ENCODE measurements around the gene MMP17.

GRCh38 chr12:131850856-131851559 is 22.8 kb downstream of the MMP17 start:
- TF ChIP-seq POLR2A (IDR thresholded peaks at IDR 0.05; ENCODE audit: low read depth, low read length) (no peak), RCOR1 (IDR thresholded peaks at IDR 0.05; ENCODE audit: insufficient replicate concordance, low read length) (no peak)
- TF ChIP-seq, protein P1, sequence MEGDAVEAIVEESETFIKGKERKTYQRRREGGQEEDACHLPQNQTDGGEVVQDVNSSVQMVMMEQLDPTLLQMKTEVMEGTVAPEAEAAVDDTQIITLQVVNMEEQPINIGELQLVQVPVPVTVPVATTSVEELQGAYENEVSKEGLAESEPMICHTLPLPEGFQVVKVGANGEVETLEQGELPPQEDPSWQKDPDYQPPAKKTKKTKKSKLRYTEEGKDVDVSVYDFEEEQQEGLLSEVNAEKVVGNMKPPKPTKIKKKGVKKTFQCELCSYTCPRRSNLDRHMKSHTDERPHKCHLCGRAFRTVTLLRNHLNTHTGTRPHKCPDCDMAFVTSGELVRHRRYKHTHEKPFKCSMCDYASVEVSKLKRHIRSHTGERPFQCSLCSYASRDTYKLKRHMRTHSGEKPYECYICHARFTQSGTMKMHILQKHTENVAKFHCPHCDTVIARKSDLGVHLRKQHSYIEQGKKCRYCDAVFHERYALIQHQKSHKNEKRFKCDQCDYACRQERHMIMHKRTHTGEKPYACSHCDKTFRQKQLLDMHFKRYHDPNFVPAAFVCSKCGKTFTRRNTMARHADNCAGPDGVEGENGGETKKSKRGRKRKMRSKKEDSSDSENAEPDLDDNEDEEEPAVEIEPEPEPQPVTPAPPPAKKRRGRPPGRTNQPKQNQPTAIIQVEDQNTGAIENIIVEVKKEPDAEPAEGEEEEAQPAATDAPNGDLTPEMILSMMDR (conservative IDR thresholded peaks at IDR 0.05; ENCODE audit: low read depth, low read length) = peak; percentile 56
